ENCODE results near the gene RNASEH2A. TPM values are rescaled to one million over a fixed set of nuclear protein-coding genes. Genes with fewer than 3 reads are reported as not detected.
A peak's percentile ranks its signal among the peaks of the same experiment; 100 is the strongest.

RNASEH2A gene
- total and polyA plus RNA-seq, 2 of the 13 experiments (the other 11 are each of a cell fraction or from before 2014, with no cell fraction given): 25.1 to 35.8 TPM

- TF ChIP-seq ZBTB37 (CRISPR knock-in tag; IDR thresholded peaks at IDR 0.05) (no peak), ZNF552 (CRISPR knock-in tag; IDR thresholded peaks at IDR 0.05; ENCODE audit: borderline replicate concordance) (0 out of 2 replicates have a peak, but pooled peaks have one; percentile 83), SMAD1 (CRISPR knock-in tag; IDR thresholded peaks at IDR 0.05; ENCODE audit: borderline replicate concordance, low read depth) (no peak), ZNF792 (CRISPR knock-in tag; IDR thresholded peaks at IDR 0.05) (no peak), ZNF468 (CRISPR knock-in tag; IDR thresholded peaks at IDR 0.05) (peak; percentile 53; the same call in 1 of the 2 replicates), ZNF205 (CRISPR knock-in tag; IDR thresholded peaks at IDR 0.05) (peak; percentile 28; the same call in 1 of the 2 replicates), TFAP4 (IDR thresholded peaks at IDR 0.05; ENCODE audit: borderline replicate concordance, low read depth) (peak; percentile 39; the same call in 1 of the 2 replicates), ZNF282 (IDR thresholded peaks at IDR 0.05; ENCODE audit: partially characterized antibody) (no peak), ZFP91 (CRISPR knock-in tag; IDR thresholded peaks at IDR 0.05; ENCODE audit: borderline replicate concordance) (peak; percentile 61; the same call in 1 of the 2 replicates), ZNF839 (CRISPR knock-in tag; IDR thresholded peaks at IDR 0.05; ENCODE audit: borderline replicate concordance) (no peak), ZNF547 (CRISPR knock-in tag; IDR thresholded peaks at IDR 0.05) (0 out of 2 replicates have a peak, but pooled peaks have one; percentile 21), FOSL2 (CRISPR knock-in tag; IDR thresholded peaks at IDR 0.05) (0 out of 2 replicates have a peak, but pooled peaks have one; percentile 8), MEIS2 (CRISPR knock-in tag; IDR thresholded peaks at IDR 0.05) (no peak), ZSCAN20 (CRISPR knock-in tag; IDR thresholded peaks at IDR 0.05; ENCODE audit: borderline replicate concordance) (no peak), BRCA1 (CRISPR knock-in tag; IDR thresholded peaks at IDR 0.05) (no peak), BATF2 (CRISPR knock-in tag; IDR thresholded peaks at IDR 0.05) (peak; percentile 57; the same call in 1 of the 2 replicates), FOXM1 (CRISPR knock-in tag; IDR thresholded peaks at IDR 0.05) (no peak), SMARCC2 (IDR thresholded peaks at IDR 0.05) (no peak), ZMAT5 (CRISPR knock-in tag; IDR thresholded peaks at IDR 0.05; ENCODE audit: borderline replicate concordance, low read depth) (no peak), KLF11 (CRISPR knock-in tag; IDR thresholded peaks at IDR 0.05) (no peak), ARID3A (IDR thresholded peaks at IDR 0.05; ENCODE audit: low read depth, low read length) (no peak)
Observed at GRCh38 chr19:12774588-12775555, 31.5 kb upstream of the RNASEH2A start, which contains the start of gene HOOK2 (continued).
